ENCODE measurements around the gene DGKH. TPM values are rescaled to one million over a fixed set of nuclear protein-coding genes. Genes with fewer than 3 reads are reported as not detected.
A peak's percentile ranks its signal among the peaks of the same experiment; 100 is the strongest.

Gene DGKH
- total and polyA plus RNA-seq, 2 donors (not counting 1 experiment from before 2014, with no cell fraction given): 0.06 to 0.67 TPM

DNA sequence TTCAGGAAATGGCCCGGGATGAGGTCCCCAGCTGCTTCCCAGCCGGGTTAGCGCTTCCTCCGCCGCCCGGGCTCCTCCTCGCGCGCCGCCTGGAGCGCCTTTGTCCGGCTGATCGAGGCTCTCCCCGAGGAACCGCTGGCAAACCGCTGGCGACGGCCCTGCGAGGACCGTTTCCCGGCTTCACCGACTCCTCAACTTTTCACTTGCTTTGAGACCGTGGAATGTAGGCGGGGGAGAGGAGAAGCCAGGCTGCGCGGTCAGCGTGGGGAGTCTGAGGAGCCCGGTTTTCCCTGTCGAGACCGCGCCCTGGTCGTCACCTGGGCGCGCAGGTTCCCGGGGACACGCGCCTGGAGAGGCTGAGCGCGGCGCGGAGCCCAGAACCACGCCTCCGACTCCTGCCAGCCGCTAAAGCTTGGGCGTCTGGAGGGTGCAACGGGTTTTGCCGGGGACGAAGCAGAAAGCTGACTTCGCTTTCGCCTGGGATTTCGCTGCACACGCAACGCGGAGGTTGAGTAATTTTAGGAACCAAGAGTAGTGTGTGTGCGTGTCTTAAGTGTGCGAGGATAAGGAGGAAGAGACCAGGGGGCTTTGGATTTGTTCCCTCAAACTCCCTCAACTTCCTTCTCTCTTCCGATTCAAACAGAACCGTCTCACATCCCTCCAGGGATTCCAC lies 7.3 kb upstream of the DGKH start:
- peaks cover 0 to 3% (median 0%) of the 10 kb centered on the region in 3 donors for H3K9me3 ChIP-seq (ENCODE audit: control extremely low read depth in 1 of 3, control insufficient read depth in 2 of 3, insufficient read depth in 1 of 3, low read length in 2 of 3)
- ChIA-PET CTCF (no interaction called here), POLR2A (no interaction called here)
- H3K36me3 ChIP-seq (replicated peaks in 1 of 2; ENCODE audit: control extremely low read depth in 1 of 2, control insufficient read depth in 1 of 2, extremely low read depth in 1 of 2, insufficient read depth in 2 of 2, low read length in 1 of 2): no peaks in the 10 kb centered on the region
- peaks cover 11 to 19% of the 10 kb centered on the region in 2 donors for H3K4me1 ChIP-seq (ENCODE audit: control insufficient read depth in 2 of 2, insufficient read depth in 2 of 2, low read length in 2 of 2)
- TF ChIP-seq EZH2 (IDR thresholded peaks at IDR 0.05; ENCODE audit: borderline replicate concordance, insufficient read depth, low read depth, low read length, poor library complexity, severe bottlenecking) (no peak), CTCF (IDR thresholded peaks at IDR 0.05) (no peak)
- Mint-ChIP-seq H3K27me3 (peaks cover 18% of the 10 kb centered on the region), H3K9me3 (ENCODE audit: insufficient read depth) (no peaks in the 10 kb centered on the region), H3K27ac (peak overlapping the region; percentile 70), H3K4me1 (peaks cover 20% of the 10 kb centered on the region), H3K4me3 (peak overlapping the region; percentile 89)
- under 1% methylated on average over 56 of the region's 58 CpGs for WGBS (ENCODE audit: insufficient coverage)
- no peaks in the 10 kb centered on the region for H4K20me1 ChIP-seq (ENCODE audit: control insufficient read depth, insufficient read depth, low read length, poor library complexity, severe bottlenecking)
- peak overlapping the region; percentile 72 for H2AFZ ChIP-seq (ENCODE audit: insufficient read depth, low read depth, low read length, poor library complexity, severe bottlenecking)
- no peak overlapping the region for H3K27ac ChIP-seq (ENCODE audit: low read length in 2 of 2)
- DNase-seq: peak; percentile 63
- intact Hi-C loops (cut with micrococcal nuclease): loop anchor here (1.0 to 10.0 kb wide), 4 partner anchors 8 to 586 kb away; partner anchors contain the start of genes AKAP11, RGCC and VWA8
- peaks cover 0 to 26% (median 15%) of the 10 kb centered on the region in 4 experiments for H3K27me3 ChIP-seq (replicated peaks in 1 of 4; ENCODE audit: control extremely low read depth in 1 of 4, control insufficient read depth in 3 of 4, insufficient read depth in 4 of 4, low read length in 3 of 4)
- peak overlapping the region; percentile 64 for H3K9ac ChIP-seq (ENCODE audit: low read length)
- no peak for ATAC-seq (ENCODE audit: low read depth)
- H3K79me2 ChIP-seq (ENCODE audit: control insufficient read depth, insufficient read depth, low read length): no peaks in the 10 kb centered on the region
- H3K4me3 ChIP-seq (ENCODE audit: control extremely low read depth in 1 of 5, extremely low read depth in 1 of 5, insufficient read depth in 1 of 5, low read depth in 2 of 5, low read length in 4 of 5): peak overlapping the region; percentile 45 to 70 (median 56)
- peak overlapping the region; percentile 97 for H3K4me2 ChIP-seq (replicated peaks; ENCODE audit: low read depth, low read length, poor library complexity, severe bottlenecking)

GRCh38 chr13:42041684-42042035 lies 6.8 kb upstream of the DGKH start:
- Histone ChIP-seq H2AFZ (ENCODE audit: insufficient read depth, low read depth, low read length, poor library complexity, severe bottlenecking) (peak overlapping the region; percentile 72), H3K4me3 (ENCODE audit: control extremely low read depth in 1 of 5, extremely low read depth in 1 of 5, insufficient read depth in 1 of 5, low read depth in 2 of 5, low read length in 4 of 5) (peak overlapping the region in 4 of 5 experiments; percentile 46 to 70 (median 58)), H3K27me3 (replicated peaks in 1 of 4; ENCODE audit: control extremely low read depth in 1 of 4, control insufficient read depth in 3 of 4, insufficient read depth in 4 of 4, low read length in 3 of 4) (peaks cover 0 to 26% (median 15%) of the 10 kb centered on the region in 4 experiments), H3K4me1 (ENCODE audit: control insufficient read depth in 2 of 2, insufficient read depth in 2 of 2, low read length in 2 of 2) (peaks cover 11 to 19% of the 10 kb centered on the region in 2 donors), H4K20me1 (ENCODE audit: control insufficient read depth, insufficient read depth, low read length, poor library complexity, severe bottlenecking) (no peaks in the 10 kb centered on the region), H3K4me2 (replicated peaks; ENCODE audit: low read depth, low read length, poor library complexity, severe bottlenecking) (peak overlapping the region; percentile 97), H3K9me3 (ENCODE audit: control extremely low read depth in 1 of 3, control insufficient read depth in 2 of 3, insufficient read depth in 1 of 3, low read length in 2 of 3) (peaks cover 0 to 2% (median 0%) of the 10 kb centered on the region in 3 donors), H3K9ac (ENCODE audit: low read length) (peak overlapping the region; percentile 64), H3K79me2 (ENCODE audit: control insufficient read depth, insufficient read depth, low read length) (no peaks in the 10 kb centered on the region), H3K36me3 (replicated peaks in 1 of 2; ENCODE audit: control extremely low read depth in 1 of 2, control insufficient read depth in 1 of 2, extremely low read depth in 1 of 2, insufficient read depth in 2 of 2, low read length in 1 of 2) (no peaks in the 10 kb centered on the region), H3K27ac (ENCODE audit: low read length in 2 of 2) (no peak overlapping the region)
- TF ChIP-seq EZH2 (IDR thresholded peaks at IDR 0.05; ENCODE audit: borderline replicate concordance, insufficient read depth, low read depth, low read length, poor library complexity, severe bottlenecking): no peak
- TF ChIP-seq CTCF (IDR thresholded peaks at IDR 0.05): no peak
- DNase-seq: no peak
- ATAC-seq (ENCODE audit: low read depth): no peak
- Mint-ChIP-seq H3K27me3 (peaks cover 22% of the 10 kb centered on the region), H3K4me3 (peak overlapping the region; percentile 89), H3K4me1 (peaks cover 20% of the 10 kb centered on the region), H3K9me3 (ENCODE audit: insufficient read depth) (no peaks in the 10 kb centered on the region), H3K27ac (peak overlapping the region; percentile 70)
- 13% methylated on average over 16 of the region's 16 CpGs for WGBS (ENCODE audit: insufficient coverage)
- CTCF ChIA-PET: no interaction called here
- intact Hi-C loops (cut with micrococcal nuclease): loop anchor here (1.0 to 10.0 kb wide), 4 partner anchors 8 to 587 kb away; partner anchors contain the start of genes AKAP11, RGCC and VWA8
- POLR2A ChIA-PET: no interaction called here

Data from B cell (primary cell).